ENCODE data around the gene GMIP.
A peak's percentile ranks its signal among the peaks of the same experiment; 100 is the strongest.
"Not testable (repeated sequence)": the region's sequence is repeated elsewhere in the genome, so short reads cannot be mapped to it uniquely, and the experiment has no call there.

GMIP gene

GRCh38 chr19:19677579-19677978, 34.1 kb upstream of the GMIP start:
- CTCF ChIA-PET, result no interaction called here
- POLR2A ChIA-PET, result no interaction called here
- no peak for DNase-seq (ENCODE audit: extremely low spot score)
- no peak for TF ChIP-seq CTCF (IDR thresholded peaks at IDR 0.05; ENCODE audit: control extremely low read depth, extremely low read depth, low read depth, missing control alignments)

DNA sequence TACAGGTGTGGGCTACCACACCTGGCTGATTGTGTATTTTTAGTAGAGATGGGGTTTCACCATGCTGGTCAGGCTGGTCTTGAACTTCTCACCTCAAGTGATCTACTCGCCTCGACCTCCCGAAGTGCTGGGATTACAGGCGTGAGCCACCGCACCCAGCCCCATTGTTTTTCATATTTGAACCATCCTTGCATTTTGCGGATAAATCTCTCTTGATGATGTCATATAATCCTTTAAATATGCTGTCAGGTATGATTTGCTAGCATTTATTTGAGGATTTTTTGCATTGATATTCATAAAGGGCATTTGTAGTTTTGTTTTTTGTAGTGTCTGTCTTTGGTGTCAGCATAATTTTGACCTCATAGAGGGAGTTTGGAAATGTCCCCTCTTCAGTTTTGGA, 30.9 kb upstream of the GMIP start:
- CTCF ChIA-PET, result no interaction called here
- POLR2A ChIA-PET, result no interaction called here
- TF ChIP-seq CTCF (IDR thresholded peaks at IDR 0.05; ENCODE audit: control extremely low read depth, extremely low read depth, low read depth, missing control alignments), result no peak
- no peak for DNase-seq (ENCODE audit: extremely low spot score)

- TF ChIP-seq CTCF (IDR thresholded peaks at IDR 0.05; ENCODE audit: control extremely low read depth, extremely low read depth, low read depth, missing control alignments), result no peak
- no peak for DNase-seq (ENCODE audit: extremely low spot score)
- POLR2A ChIA-PET, result no interaction called here
- CTCF ChIA-PET, result no interaction called here
Observed at GRCh38 chr19:19672816-19673215, 29.4 kb upstream of the GMIP start.

GRCh38 chr19:19670070-19670551, 26.7 kb upstream of the GMIP start:
- DNase-seq (ENCODE audit: extremely low spot score), result no peak
- ChIA-PET CTCF (no interaction called here), POLR2A (no interaction called here)
- TF ChIP-seq CTCF (IDR thresholded peaks at IDR 0.05; ENCODE audit: control extremely low read depth, extremely low read depth, low read depth, missing control alignments), result no peak

DNA sequence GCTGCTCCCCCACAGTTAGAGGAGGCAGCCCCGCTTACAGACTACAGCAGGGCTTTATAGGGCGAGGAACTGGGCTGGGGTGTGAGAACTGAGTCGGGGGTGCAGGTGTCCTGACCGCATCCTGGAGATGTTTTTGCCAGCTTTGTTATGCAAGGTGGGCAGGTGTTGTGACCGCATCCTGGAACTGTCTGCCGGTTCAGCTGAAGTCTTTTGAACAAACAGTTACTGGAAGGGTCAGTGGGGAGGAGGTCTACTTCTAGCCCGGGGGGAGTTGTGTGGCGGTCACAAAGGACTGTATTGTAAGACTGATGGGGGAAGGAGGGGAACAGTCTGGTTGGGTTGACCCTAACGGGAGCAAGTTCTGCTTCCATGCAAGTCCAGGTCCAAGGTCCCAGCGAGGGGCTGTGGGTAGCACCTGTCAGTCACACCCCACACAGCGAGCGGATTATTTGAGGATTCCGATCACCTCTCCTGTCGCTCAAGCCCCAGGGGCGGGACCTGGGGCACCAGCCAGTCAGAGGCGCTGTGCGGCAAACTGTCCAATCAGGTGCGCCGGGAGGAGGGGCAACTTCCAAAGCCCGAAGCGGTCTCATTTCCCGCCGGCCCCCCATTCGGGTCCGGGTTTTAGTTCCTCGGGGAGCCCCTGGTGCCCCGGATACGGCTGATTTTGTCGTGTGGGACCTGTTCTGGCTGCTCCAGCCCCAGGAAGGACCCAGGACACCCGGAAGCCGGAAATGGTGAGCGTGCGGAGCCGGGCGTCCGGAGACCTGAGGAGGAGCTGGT, 25.0 kb upstream of the GMIP start, which contains the start of gene ZNF101:
Gene ZNF101, plus strand, starts transcription at position 610 of the 783 bp plus-strand sequence. Its CDS starts 125 bp downstream, at position 735.
- DNase-seq (ENCODE audit: extremely low spot score), result peak; percentile 96
- no peak for TF ChIP-seq CTCF (IDR thresholded peaks at IDR 0.05; ENCODE audit: control extremely low read depth, extremely low read depth, low read depth, missing control alignments)
- ChIA-PET CTCF (no interaction called here), POLR2A (interaction anchor here (0.5 to 0.8 kb wide), 3 partner anchors 107 to 200 kb away, joined by 3 read pairs; no protein-coding TSS in a partner anchor)

DNA sequence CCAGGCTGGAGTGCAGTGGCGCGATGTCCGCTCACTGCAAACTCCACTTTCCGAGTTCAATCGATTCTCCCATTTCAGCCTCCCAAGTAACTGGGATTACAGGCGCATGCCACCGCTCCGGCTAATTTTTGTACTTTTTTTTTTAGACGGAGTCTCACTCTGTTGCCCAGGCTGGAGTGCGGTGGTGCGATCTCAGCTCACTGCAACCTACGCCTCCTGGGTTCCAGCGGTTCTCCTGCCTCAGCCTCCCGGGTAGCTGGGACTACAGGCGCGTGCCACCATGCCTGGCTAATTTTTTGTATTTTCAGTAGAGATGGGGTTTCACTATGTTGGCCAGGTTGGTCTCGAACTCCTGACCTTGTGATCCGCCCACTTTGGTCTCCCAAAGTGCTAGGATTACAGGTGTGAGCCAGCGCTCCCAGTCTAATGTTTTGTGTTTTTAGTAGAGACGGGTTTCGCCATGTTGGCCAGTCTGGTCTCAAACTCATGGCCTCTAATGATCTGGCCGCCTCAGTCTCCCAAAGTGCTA, 22.0 kb upstream of the GMIP start:
- POLR2A ChIA-PET; CTCF ChIA-PET; DNase-seq (ENCODE audit: extremely low spot score): not testable (repeated sequence)
